HTR-8/SVneo (cell line): ENCODE results near the gene CFHR1.
A peak's percentile ranks its signal among the peaks of the same experiment; 100 is the strongest.

Source experiments
- DNase-seq: peaks from one replicate; pipeline ENCODE4 v3.0.0; 2011; ENCODE audit warnings: low spot score, mixed read lengths; ENCODE audit not compliant: insufficient read length
- FAIRE-seq: peaks from 2 replicates; lab custom pipeline; 2011; peaks lifted over from hg19 to GRCh38; lab: Jason Lieb, UNC

Gene CFHR1

DNA sequence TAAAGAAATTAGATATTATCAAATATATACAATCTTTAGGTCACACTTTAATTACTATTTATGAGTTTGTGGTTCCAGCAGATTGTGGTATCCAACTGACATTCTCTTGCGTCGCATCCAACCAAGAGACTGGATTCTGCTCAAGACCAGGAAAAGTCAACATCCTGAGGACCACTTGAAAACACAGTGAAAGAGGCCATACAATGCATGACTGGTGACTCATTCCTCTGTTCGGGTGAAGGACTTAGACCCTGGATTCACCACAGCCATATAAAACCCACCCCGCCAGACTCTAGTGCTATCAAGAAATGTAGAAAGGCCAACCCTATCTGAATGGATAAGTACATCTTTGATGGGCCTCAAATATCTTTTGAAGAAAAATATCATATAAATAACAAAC is 53.9 kb downstream of the CFHR1 start:
- no peak for FAIRE-seq
- DNase-seq = no peak

DNA sequence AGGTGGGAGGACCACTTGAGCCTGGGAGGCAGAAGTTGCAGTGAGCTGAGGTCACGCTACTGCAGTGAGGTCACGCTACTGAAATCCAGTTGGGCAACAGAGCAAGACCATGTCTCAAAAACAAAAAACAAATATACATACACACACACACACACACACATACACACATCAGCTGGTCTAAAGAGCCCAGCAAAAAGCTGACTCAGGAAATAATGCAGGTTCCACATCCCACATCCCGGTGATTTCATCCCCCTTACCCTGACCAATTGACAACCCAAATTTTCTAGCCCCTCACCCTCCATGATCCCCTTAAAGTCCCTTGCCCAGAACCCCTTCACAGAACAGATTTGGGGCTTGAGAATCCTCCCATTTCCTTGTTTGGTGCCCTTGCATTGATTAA is 56.4 kb downstream of the CFHR1 start:
- FAIRE-seq = no peak
- no peak for DNase-seq

DNA sequence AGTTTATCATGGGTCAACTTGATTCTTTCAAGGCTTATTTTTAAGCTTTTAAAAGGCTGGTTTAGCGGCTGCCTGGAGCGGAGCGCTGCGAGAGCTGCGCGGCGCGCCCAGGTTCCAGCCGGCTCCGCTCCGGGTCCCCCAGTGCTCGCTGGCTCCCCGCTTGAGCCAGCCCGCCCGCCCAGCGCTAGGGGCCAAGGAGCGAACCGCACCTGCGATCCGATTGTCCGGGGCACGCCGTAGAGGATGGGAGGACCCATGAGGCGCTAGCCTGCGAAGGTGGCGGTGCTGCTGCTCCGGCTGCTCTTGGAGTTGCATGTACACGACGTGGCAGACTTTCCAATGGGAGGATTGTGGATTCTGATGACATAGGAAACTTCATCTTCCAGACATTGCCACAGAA is 58.4 kb downstream of the CFHR1 start:
- DNase-seq (no peak), FAIRE-seq (peak; percentile 60)
